NCI-H2107 (cell line): ENCODE measurements around the gene DVL3.
"Not testable (repeated sequence)": the region's sequence is repeated elsewhere in the genome, so short reads cannot be mapped to it uniquely, and the experiment has no call there.

Source experiments
- DNase-seq: peaks from one replicate; lab custom pipeline; 2025; lab: John Stamatoyannopoulos, UW

DVL3 gene

GRCh38 chr3:184154885-184155643 lies at the start of gene DVL3:
Gene DVL3 (plus strand): TSS chr3:184155377. CDS start chr3:184155636, 259 bp downstream.
- DNase-seq = peak; percentile 49

DNA sequence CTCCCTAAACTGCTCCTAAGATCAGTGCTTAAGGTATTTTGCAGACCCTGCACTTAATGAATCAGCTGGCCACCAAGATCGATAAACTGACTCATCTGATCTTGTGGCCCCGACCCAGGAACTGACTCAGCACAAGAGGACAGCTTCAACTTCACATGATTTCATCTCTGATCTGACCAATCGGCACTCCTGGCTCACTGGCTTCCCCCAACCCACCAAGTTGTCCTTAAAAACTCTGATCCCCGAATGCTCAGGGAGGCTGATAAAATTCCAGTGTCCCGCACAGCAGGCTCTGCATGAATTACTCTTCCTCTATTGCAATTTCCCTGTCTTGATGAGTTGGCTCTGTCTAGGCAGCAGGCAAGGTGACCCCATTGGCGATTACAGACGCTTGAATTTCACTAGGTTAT lies 44.9 kb upstream of the DVL3 start:
- no peak for DNase-seq

DNA sequence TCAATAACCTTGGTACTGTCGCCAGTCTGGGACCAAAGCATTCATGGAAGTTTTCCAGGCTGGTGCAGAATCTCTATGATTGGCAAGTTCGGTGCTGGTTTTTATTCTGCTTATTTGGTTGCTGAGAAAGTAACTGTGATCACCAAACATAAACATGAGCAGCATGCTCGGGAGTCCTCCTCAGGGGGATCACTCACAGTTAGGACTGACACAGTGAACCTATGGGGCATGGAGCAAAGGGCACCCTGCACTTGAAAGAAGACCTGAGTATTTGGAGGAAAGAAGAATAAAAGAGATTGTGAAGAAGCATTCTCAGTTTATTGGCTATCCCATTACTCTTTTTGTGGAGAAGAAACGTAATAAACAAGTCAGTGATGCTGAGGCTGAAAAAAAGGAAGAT lies 39.2 kb upstream of the DVL3 start:
- no peak for DNase-seq

DNA sequence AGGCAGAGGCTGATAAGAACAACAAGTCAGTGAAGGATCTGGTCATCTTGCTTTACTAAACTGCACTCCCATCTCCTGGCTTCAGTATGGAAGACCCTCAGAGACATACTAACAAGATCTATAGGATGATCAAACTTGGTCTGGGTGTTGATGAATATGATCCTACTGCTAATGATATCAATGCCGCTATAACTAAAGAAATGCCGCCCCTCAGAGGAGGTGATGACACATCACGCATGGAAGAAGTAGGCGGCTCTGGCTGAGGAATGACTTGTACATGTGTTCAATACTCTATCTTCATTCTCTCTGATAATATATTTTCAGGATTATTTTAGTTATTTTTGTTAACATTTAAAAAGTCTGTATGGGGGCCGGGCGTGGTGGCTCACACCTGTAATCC lies 37.5 kb upstream of the DVL3 start:
- DNase-seq = peak; percentile 42

GRCh38 chr3:184121031-184121430 lies 34.1 kb upstream of the DVL3 start:
- not testable (repeated sequence) for DNase-seq

DNA sequence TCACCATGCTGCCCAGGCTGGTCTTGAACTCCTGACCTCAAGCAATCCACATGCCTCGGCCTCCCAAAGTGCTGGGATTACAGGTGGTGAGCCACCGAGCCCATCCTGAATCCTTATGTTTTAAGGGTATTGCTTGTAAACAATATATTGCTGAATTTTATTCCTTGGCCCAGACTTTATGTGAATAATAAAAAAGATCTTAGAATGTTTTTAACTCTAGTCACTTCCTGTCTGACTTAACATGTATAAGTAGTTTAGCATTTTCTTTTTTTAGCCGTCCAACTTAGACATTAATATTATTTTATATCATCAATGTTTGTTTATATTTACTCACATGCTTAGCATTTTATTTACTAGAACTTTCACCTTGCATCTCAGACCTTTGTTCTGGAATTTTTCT lies 29.2 kb upstream of the DVL3 start:
- no peak for DNase-seq

DNA sequence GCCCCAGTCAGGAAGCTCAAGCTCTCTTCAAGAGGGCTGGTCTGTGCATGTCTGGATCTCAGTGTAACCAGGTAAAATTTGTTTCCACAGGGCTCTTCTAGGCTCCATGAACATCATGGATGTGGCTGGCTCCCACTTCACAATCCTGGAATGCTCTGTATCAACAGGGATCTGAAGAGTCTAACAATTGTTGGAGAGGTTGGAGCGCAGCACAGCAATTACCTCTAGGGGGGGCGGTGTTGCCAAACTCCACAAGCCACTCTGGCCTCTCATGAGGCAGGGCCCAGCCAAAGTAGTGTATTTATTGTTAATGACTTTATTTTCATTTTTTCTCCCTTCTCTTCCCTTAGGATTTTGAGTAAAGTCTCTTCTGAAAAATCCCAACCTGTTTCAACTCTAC lies 26.2 kb upstream of the DVL3 start:
- DNase-seq = peak; percentile 42

GRCh38 chr3:184132945-184133344 lies 22.2 kb upstream of the DVL3 start:
- no peak for DNase-seq

- peak; percentile 80 for DNase-seq
These were observed 21.1 kb upstream of the DVL3 start for GRCh38 chr3:184133840-184134745.

GRCh38 chr3:184134746-184135148 lies 20.4 kb upstream of the DVL3 start:
- no peak for DNase-seq

DNA sequence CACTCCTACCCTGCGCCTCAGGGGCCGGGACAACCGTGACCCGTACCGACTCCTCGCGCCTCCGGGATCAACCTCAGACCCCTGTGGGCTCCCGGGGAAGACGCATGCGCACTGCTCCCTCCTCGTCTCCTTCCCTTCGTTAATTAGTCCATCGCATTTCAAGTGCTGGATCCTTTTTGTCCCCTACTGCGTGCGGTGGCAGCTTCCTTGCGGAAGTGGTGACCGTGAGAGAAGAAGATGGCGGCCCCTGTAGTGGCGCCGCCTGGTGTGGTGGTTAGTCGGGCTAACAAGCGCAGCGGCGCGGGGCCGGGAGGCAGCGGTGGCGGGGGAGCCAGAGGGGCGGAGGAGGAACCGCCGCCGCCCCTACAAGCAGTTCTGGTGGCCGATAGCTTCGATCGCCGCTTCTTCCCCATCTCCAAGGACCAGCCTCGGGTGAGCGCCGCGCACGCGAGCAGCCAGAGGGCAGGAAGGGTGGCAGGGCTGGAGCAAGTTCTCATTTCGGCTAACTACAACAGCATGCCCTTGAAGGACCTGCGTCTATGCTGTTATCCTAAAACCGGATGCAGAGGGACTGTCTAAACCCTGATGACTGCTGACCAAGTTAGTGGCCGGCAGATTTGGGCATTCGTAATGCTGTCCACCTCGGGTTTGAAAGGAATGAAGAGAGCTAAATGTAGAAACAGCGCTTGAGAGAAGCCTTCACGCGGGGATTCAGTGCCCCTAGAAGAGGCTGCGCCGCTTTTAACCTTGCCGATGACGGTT lies 19.8 kb upstream of the DVL3 start, which contains the start of gene EIF2B5:
TSS of gene EIF2B5 (plus strand) at position 210 of the 762 bp plus-strand sequence. CDS start at position 238, 28 bp downstream.
- peak; percentile 97 for DNase-seq

DNA sequence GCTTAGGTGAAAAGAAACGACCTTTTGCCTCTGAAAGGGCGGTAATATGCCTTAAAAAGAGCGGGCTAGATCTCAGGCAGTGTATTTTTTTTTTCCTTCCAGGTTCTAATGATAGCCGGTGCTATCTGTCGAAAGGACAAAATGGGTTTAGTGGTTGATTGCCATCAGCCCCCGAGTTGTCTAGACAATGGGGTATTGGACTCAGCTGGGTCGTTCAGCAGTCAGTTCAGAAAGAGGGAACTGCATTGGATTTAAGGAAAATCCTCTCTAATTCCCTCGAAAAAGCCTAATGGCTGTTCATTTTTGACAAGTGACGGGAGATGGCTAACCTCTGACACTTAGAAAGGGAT lies 19.3 kb upstream of the DVL3 start:
- no peak for DNase-seq

DNA sequence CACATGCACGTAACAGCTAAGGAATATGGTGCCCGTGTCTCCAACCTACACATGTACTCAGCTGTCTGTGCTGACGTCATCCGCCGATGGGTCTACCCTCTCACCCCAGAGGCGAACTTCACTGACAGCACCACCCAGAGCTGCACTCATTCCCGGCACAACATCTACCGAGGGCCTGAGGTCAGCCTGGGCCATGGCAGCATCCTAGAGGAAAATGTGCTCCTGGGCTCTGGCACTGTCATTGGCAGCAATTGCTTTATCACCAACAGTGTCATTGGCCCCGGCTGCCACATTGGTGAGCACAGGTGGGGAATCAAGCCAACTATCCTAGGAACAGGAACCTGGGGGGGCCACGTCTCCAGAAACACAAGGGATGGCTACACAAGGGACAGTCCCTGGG lies 14.7 kb upstream of the DVL3 start:
- DNase-seq = no peak

- DNase-seq = no peak
These were observed 13.0 kb upstream of the DVL3 start for GRCh38 chr3:184142199-184142598.

- no peak for DNase-seq
These were observed 11.8 kb upstream of the DVL3 start for GRCh38 chr3:184143327-184143726.

- no peak for DNase-seq
These were observed 10.7 kb upstream of the DVL3 start for GRCh38 chr3:184144505-184144904.

GRCh38 chr3:184145111-184145524 lies 10.1 kb upstream of the DVL3 start:
- peak; percentile 79 for DNase-seq

DNA sequence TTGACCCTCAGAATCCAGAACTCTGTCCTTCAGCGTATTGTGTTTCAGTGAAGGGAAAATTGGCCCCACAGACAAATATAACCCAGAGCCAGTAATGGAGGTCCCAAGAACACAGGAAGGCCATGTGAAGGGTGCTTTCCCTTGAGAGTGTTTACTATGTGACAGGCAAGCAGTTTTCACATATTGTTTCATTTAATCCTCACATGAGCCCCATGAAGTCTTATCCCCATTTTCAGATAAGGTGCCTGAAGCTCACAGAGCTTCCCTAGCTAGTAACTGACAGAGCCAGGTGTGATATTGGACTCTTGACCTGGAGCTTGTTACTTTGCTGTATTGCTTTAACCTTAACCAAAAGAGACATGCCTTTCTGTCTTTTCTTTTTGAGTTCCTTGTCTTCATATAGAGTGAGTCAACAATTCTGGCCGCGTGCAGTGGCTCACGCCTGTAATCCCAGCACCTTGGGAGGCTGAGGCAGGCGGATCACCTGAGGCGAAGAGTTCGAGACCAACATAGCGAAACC lies 9.4 kb upstream of the DVL3 start:
- no peak for DNase-seq

DNA sequence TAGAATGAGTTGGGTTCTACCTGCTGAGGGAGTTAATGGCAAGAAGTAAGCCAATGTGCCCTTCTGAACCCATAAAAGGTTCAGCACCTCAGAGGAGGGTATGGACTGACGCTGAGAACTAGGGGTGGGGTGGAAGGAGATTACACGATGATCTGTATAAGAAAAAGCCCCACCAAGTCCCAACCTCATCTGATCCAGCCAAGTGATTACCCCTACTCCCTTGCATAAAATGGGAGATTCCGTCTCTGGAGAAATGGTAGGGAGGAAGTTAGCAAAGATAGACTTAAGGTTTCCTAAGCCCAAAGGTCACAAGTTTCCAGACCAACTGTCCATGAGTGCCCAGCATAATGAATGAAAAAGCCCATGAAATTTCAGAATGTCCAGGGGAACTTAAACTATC lies 7.1 kb upstream of the DVL3 start:
- DNase-seq = no peak

DNA sequence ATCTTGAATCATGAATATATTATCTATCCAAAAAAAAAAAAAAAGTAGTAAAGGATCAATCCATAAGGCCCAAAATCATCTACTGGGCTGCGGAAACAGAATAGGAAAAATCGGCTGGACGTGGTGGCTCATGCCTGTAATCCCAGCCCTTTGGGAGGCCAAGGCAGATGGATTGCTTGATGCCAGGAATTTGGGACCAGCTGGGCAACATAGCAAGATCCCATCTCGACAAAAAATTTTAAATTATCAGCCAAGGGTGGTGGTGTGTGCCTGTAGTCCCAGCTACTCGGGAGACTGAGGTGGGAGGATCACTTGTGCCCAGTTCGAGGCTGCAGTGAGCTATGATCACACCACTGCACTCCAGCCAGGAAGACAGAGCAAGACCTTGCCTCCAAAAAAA lies 6.1 kb upstream of the DVL3 start:
- DNase-seq = no peak

DNA sequence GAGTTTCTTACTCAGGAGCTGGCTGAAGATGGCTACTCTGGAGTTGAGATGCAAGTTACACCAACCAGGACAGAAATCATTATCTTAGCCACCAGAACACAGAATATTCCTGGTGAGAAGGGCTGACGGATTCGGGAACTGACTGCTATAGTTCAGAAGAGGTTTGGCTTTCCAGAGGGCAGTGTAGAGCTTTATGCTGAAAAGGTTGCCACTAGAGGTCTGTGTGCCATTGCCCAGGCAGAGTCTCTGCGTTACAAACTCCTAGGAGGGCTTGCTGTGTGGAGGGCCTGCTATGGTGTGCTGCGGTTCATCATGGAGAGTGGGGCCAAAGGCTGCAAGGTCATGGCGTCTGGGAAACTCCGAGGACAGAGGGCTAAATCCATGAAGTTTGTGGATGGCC lies 5.4 kb upstream of the DVL3 start:
- not testable (repeated sequence) for DNase-seq
